HL-60 (cell line): ENCODE data around the gene EFCAB6.

Experiments used
- DNase-seq, 2 experiments: peaks; one replicate each; pipeline ENCODE4 v3.0.0-alpha.2; 2010 to 2020; ENCODE audit warnings: low read depth in 1 of 2, low spot score in 1 of 2
- H3K27ac ChIP-seq: fragments of 250-450 bp; sonication (Bioruptor Pico); replicated peaks from 2 replicates; pipeline ENCODE4 v1.5.1; 2020; ENCODE audit warnings: mild to moderate bottlenecking, moderate library complexity
- H3K27me3 ChIP-seq: fragments of 250-450 bp; sonication (Bioruptor Pico); 2 replicates; pipeline ENCODE4 v1.5.1; 2021; ENCODE audit warnings: mild to moderate bottlenecking, moderate library complexity; ENCODE audit not compliant: insufficient read depth, poor library complexity, severe bottlenecking
- H3K4me3 ChIP-seq: replicated peaks from 2 replicates; pipeline ENCODE4 v1.5.1; 2011; ENCODE audit warnings: mild to moderate bottlenecking, control low read depth, low read length; ENCODE audit not compliant: insufficient read depth
- GABPA ChIP-seq: IDR thresholded peaks from 2 replicates; pipeline ENCODE4 v1.6.1; 2012; ENCODE audit warnings: low read depth
- POLR2AphosphoS5 ChIP-seq: IDR thresholded peaks from 2 replicates; pipeline ENCODE4 v1.6.1; 2012; ENCODE audit warnings: low read depth
- SPI1 ChIP-seq: IDR thresholded peaks from 2 replicates; pipeline ENCODE4 v1.6.1; 2012; ENCODE audit warnings: low read depth, mild to moderate bottlenecking, borderline replicate concordance
- TF ChIP-seq, protein P1 (sequence below): IDR thresholded peaks from 2 replicates; pipeline ENCODE4 v1.6.1; 2012; ENCODE audit warnings: low read depth; ENCODE audit not compliant: insufficient replicate concordance
- TF ChIP-seq, protein P2 (sequence below): IDR thresholded peaks from one replicate; pipeline ENCODE4 v1.5.1; 2011; ENCODE audit warnings: low read length, control low read depth, inconsistent platforms; ENCODE audit not compliant: insufficient read depth

Gene EFCAB6

DNA sequence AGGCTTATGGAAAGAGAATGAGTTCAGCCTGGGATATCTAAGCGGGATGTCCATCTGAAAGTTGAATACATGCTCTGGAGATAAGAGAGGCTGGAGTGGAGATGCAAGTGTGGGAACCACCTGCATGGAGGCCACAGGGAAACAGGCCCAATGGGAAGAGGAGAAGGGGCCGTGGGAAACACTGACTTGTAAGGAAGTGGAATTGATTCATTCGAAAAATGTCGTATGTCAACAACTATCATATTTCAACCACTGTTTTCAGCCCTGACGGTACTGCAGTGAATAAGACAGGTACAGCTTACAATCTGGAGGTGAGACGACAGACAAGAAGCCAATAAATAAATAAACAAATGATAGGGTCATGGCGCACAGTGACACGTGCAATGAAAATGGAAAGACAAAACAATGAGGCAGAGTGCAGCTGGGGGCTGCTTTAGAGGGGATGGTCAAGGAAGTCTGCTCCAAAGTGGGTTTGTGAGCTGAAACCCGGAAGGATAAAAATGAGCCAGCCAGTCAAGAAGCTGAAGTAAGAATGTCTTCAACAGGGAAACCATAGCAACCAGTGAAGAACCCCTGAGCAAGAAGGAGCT, 35.9 kb downstream of the EFCAB6 start:
- Histone ChIP-seq H3K4me3 (no peak overlapping the region), H3K27ac (no peak overlapping the region), H3K27me3 (no peaks in the 10 kb centered on the region)
- no peak for DNase-seq
- no peak for TF ChIP-seq GABPA
- TF ChIP-seq, protein P1, sequence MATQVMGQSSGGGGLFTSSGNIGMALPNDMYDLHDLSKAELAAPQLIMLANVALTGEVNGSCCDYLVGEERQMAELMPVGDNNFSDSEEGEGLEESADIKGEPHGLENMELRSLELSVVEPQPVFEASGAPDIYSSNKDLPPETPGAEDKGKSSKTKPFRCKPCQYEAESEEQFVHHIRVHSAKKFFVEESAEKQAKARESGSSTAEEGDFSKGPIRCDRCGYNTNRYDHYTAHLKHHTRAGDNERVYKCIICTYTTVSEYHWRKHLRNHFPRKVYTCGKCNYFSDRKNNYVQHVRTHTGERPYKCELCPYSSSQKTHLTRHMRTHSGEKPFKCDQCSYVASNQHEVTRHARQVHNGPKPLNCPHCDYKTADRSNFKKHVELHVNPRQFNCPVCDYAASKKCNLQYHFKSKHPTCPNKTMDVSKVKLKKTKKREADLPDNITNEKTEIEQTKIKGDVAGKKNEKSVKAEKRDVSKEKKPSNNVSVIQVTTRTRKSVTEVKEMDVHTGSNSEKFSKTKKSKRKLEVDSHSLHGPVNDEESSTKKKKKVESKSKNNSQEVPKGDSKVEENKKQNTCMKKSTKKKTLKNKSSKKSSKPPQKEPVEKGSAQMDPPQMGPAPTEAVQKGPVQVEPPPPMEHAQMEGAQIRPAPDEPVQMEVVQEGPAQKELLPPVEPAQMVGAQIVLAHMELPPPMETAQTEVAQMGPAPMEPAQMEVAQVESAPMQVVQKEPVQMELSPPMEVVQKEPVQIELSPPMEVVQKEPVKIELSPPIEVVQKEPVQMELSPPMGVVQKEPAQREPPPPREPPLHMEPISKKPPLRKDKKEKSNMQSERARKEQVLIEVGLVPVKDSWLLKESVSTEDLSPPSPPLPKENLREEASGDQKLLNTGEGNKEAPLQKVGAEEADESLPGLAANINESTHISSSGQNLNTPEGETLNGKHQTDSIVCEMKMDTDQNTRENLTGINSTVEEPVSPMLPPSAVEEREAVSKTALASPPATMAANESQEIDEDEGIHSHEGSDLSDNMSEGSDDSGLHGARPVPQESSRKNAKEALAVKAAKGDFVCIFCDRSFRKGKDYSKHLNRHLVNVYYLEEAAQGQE = no peak
- TF ChIP-seq, protein P2, sequence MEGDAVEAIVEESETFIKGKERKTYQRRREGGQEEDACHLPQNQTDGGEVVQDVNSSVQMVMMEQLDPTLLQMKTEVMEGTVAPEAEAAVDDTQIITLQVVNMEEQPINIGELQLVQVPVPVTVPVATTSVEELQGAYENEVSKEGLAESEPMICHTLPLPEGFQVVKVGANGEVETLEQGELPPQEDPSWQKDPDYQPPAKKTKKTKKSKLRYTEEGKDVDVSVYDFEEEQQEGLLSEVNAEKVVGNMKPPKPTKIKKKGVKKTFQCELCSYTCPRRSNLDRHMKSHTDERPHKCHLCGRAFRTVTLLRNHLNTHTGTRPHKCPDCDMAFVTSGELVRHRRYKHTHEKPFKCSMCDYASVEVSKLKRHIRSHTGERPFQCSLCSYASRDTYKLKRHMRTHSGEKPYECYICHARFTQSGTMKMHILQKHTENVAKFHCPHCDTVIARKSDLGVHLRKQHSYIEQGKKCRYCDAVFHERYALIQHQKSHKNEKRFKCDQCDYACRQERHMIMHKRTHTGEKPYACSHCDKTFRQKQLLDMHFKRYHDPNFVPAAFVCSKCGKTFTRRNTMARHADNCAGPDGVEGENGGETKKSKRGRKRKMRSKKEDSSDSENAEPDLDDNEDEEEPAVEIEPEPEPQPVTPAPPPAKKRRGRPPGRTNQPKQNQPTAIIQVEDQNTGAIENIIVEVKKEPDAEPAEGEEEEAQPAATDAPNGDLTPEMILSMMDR = no peak
- no peak for TF ChIP-seq SPI1
- no peak for TF ChIP-seq POLR2AphosphoS5

DNA sequence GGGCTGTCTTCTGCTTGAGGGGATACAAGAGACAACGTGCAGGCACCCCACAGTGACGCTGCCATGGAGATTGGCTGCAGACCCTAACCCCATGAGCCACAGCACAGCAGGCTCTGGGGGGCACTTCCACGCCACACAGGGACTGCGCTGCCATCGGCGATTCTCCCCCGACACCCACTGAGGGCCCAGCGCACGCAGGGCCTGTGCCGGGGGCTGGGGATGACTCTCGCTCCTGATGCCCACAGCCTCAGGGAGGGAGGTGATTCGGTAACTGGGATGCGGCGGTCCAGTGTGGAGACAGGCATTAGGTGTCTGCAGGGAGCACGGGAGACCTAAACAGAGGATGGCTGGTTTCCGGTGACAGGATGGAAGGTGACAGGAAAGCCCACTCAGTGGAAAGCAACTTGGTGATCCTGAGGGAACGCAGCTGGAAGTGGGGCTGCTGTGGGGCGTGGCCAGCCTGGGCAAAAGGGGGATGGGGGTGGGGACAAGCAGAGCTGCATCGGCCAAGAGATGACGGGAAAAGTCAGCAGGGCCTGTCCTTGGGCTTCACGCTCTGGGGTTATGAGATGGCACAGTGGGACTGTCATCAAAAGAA, 37.7 kb downstream of the EFCAB6 start:
- no peaks in the 10 kb centered on the region for H3K27me3 ChIP-seq
- no peak overlapping the region for H3K27ac ChIP-seq
- no peak overlapping the region for H3K4me3 ChIP-seq
- TF ChIP-seq GABPA (no peak), POLR2AphosphoS5 (no peak), SPI1 (no peak)
- TF ChIP-seq, protein P2 = no peak
- TF ChIP-seq, protein P1 = no peak
- no peak for DNase-seq

DNA sequence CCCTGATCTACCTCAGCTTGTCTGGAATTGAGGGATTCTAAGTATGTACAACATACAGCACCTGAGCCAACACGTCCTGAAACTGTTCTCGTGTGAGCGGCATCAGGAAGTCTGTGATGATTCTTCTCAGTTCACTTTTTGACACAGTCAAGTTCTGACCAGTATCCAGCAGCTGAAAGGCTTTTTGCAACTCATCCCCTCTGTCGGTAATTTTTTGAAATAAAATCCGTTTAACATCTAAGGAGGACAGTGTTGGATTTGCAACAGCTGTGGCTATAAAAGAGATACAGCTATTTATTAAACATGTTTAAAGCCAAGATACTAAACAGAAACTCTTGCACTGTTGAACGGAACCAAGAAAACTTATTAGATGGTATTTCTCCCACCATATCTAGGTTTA, 39.3 kb downstream of the EFCAB6 start:
- Histone ChIP-seq H3K4me3 (no peak overlapping the region), H3K27me3 (no peaks in the 10 kb centered on the region), H3K27ac (no peak overlapping the region)
- no peak for TF ChIP-seq POLR2AphosphoS5
- TF ChIP-seq, protein P1 = no peak
- TF ChIP-seq, protein P2 = no peak
- TF ChIP-seq SPI1 = no peak
- TF ChIP-seq GABPA = no peak
- DNase-seq = no peak
